T-helper 2 cell treated with Interferon-gamma antibody and Interleukin-4, amounts not matched to agents 100 ng/mL and 5 ng/mL, for 36 hours (primary cell): Measurements from ENCODE around the gene HOMER2. TPM values are rescaled to one million over a fixed set of nuclear protein-coding genes. Genes with fewer than 3 reads are reported as not detected.
"Not testable (repeated sequence)": the region's sequence is repeated elsewhere in the genome, so short reads cannot be mapped to it uniquely, and the experiment has no call there.

Experiments used
- intact Hi-C: fragments of 100-400 bp; cut with micrococcal nuclease; formaldehyde crosslinking; loops from one replicate; pipeline ENCODE4 v1.15.1; 2023
- total RNA-seq: library from RNA; stranded (reverse); gene quantifications from 2 replicates; pipeline ENCODE4 v1.2.3, GENCODE V29; 2022

HOMER2 gene
- total RNA-seq, 1 donor from 2014 or later: 38.1 TPM

DNA sequence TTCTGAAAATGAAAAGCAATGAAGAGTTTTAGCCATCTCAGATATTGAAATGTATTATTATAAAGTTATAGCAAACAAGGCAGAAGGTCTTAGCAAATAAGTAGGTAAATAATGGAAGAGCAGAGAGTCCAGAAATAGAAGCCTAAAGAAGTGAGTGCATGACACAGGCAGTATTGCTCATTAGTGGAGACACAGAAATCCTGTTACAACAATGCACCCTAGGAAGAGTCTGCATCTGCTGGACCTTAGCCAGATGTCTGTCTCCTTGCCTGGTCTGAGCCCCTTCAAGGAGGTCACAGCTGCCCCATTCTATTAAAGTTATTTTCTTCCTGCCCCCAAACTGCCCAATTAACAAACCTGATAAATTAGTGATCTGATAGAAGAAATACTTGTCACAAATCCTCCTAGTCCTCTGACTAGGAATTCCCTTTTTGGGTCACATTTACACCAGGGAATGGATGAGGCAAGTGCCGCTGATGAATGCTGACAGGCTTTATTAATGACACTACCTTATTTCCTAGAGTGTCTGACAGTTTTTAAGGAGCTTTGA lies 51.9 kb downstream of the HOMER2 start:
- intact Hi-C loops: no loop called here

DNA sequence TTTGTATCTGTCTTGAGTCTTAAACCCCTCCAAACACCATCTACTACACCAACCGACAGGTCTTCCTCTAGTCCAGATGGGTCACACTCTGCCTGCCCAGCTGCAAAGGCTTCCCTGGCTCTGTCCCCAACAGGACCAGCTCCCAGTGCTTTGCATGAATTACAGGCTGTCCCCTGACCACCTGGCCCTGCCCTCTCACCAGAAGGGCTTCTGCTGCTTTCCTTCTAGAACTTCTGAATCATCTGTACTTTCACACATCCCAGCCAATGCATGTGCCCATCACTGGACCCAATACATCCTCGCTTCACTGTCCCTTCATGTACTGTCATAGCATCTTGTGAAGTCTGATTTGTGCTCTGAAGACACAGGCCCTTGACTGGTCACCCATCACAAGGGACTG lies 53.6 kb downstream of the HOMER2 start:
- intact Hi-C loops: no loop called here

DNA sequence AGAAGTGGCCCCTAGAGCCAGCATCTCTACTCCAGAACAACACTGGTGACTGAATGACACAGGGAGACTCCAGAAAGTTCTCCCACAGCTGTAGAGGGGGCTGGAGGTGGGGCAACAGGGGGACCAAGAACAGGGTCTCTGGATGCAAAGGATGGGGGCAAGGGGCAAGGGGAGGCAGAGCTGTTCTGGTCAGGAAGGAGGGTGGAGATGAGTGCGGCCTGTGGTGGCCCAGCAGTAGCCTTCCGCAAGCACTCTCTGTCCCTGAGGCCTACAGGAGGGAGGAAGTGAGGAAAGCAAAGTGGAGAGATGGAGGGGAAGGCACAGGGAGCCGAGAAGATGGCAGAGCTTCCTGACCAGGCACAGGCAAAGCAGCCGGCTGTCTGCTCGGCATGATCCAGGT lies 56.5 kb downstream of the HOMER2 start:
- intact Hi-C loops: no loop called here

DNA sequence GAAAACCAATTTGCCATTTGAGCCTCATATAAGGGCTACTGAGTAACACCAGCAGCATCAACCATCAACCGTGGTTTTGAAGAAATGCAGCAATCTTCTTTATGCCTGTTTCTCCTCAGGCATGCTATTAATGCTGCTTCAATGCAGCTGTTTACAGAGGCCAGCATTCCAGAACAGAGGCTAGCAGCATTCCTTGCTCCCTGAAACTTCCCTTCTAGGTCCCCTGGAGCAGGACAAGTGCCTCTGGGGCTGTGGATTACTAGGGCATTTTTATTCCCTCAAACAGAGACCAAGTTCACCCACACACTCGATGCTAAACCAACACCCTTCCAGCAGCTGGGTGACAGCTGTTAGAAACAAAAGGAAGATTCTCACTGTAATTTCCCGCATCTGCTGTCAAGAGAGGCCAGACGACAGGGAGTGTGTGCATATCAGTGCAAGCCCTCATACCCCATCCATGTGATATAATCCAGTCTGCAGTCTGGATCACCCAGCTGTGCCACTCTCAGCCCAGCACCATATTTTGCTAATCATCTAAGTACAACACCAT lies 57.5 kb downstream of the HOMER2 start:
- intact Hi-C loops: no loop called here

DNA sequence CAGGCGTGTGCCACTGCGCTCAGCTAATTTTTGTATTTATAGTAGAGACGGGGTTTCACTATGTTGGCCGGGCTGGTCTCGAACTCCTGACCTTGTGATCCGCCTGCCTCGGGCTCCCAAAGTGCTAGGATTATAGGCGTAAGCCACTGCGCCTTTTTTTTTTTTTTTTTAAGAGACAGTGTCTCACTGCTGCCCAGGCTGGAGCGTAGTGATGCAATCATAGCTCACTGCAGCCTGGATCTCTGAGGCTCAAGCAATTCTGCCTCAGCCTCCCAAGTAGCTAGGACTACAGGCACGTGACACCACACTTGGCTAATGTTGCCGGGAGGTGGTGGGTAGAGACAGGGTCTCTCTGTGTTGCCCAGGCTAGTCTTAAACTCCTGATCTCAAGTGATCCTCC lies 59.0 kb downstream of the HOMER2 start:
- intact Hi-C loops: not testable (repeated sequence)

DNA sequence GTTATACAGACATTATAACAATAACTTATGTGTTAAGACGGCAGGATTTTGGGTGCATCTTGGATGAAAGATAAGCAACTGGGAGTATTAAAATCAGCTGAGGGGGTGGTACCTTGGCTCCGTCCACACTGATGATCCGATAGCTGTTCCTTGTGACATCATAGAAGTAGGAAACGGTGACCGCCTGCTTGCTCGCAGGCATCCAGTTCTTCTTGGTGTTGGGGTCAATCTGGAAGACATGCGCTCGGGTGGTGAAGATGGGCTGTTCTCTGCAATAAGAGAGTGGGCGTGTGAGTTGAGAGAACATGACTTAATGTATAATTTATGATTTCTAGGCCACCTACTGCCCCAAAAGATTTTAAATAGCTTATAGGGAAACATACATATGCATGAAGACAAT lies 59.9 kb downstream of the HOMER2 start:
- intact Hi-C loops: no loop called here

DNA sequence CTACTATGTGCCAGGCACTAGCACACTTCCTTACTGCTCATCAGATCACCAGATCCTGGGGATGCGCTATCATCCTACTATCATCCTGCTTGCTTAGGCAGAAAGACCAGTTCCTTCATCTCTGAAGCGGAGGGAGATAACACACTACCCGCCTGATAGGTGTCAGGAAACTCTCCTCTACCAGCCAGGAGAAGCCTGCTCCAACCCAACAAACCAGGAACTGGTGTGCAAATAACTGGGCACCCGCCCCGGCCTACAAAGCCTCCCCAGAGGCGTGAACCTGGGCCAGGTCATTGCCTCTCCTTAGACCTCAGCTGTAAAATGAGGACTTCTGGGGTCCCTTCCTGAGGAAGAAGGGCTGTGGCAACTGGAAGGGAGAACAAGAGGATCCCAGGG lies 61.5 kb downstream of the HOMER2 start:
- intact Hi-C loops: no loop called here

DNA sequence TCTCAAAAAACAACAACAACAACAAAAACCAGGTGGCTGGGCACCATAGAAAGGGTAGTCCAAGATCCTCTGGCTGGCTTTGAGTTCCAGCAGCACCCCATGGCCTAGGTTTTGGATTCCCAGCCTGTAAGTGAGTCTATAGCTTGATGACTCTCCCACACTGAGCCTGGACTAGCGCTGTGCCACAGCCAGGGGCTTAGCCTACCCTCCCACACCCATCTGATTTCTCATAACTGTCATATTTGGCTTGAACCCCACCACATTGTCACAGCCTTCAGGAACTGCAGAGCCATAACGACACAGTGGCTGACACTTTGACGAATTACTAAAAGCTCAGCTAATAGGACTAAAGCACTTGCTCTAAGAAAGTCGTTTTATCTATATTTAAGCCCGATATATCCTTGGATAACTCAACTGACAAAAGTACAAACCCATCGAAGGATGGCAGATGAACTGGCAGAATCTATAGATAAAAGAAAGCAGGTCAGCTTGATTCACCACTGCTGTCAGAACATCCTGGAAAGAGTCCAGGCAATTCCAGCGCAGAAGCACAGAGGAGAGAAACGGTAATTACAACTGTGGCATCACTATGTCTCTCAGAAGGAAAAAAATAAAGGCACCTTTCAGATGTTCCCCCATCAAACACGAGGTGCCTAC lies 62.1 kb downstream of the HOMER2 start:
- intact Hi-C loops: no loop called here

DNA sequence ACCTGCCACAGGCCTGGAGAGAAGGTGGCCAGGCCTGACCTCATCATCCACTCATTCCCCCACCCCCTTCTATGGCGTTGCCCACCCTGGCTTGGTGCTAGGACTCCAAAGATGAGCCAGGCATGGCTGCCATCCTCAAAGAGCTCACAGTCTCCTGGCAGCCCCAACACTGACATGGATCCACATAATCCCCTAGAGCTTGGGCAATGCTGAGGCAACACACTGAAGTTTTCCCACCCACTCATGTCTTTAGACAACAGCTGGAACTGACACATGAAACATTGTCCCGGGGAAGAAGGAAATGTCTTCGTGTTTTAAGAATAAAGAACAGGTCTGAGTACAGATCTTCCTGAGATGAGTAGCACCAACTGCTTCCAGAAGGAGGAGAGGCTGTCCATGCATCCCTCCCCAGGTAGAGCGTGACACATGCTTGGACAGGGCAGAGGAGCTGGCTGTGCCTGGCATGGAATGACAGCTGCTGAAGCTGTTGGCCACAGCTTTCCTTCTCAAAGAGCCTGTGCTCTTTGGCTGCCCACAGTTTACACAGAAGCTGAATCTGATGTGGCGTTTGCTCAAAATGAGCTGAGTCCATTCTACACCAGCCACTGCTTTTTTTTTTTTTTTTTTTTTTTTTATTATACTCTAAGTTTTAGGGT lies 70.1 kb downstream of the HOMER2 start:
- intact Hi-C loops: no loop called here

DNA sequence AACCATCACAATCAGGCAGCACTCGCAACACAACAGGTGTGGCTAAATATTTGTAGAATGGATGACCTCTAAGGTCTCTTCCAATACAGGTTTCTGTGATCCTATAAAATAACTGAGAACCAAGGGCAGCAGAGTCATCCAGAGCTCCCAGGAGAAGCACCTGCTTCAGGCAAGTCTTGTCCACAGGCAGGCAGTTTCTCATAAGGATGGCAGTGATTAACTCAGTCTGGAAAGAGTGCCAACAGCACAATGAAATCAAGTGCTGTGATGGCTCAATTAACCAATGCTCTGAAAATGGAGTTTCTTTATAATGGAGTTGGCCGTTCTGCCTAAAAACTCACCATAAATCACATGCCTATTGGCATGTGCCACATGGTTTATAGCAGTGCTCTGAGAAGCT lies 70.8 kb downstream of the HOMER2 start:
- intact Hi-C loops: no loop called here

DNA sequence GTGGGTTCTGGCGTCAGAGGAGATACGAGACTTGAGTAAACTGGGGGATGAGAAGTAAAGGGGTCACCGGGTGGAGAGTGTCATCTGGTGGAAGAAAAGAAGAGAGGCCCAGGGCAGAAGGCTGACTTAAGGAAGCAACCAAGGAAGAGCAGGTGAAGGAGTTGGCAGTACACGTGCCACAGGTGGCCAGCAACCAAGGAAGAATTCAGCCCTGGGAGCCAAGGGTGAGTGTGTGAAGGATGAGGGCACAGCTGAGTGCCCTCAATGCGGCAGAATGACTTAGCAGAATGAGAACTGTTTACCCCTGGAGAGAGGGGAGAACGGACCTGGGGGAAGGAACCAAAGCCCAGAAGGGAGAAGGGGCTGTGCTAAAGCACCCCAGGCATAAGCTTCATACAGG lies 71.8 kb downstream of the HOMER2 start:
- intact Hi-C loops: no loop called here

DNA sequence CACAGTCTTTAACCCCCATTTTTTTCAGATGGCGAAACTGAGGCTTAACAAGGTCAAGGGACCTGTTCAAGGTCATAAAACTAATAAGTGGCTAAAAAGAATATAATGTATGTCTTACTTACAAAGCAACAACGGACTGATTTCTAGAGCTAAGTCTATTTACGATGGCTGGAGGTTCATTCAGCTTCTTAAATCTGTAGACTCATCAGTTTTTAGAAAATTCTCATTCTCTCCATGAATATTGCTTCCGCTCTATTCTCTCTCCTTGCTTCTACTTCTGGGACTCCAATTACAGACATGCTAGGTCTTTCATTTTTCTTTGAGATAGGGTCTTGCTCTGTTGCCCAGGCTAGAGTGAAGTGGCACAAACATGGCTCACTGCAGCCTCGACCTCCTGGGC lies 74.2 kb downstream of the HOMER2 start:
- intact Hi-C loops: no loop called here

DNA sequence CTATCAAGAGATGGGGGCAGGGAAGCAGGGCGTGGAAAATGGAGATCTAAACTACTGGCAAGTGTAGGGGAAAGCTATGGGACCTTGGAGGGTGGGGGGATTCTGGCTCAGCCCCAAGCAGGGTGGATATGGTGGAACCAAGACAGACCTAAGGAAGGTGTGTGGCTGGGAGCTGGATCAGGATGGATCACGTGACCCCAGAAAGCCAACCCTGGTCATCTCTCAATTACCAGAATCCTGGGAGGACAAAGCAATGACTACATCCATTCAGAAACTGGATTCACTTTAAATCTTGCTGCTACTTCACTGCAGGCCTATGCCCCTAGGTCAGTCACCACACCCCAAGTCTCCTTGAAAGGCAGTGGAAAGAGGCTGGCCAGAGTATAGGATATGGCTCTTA lies 74.7 kb downstream of the HOMER2 start:
- intact Hi-C loops: no loop called here

DNA sequence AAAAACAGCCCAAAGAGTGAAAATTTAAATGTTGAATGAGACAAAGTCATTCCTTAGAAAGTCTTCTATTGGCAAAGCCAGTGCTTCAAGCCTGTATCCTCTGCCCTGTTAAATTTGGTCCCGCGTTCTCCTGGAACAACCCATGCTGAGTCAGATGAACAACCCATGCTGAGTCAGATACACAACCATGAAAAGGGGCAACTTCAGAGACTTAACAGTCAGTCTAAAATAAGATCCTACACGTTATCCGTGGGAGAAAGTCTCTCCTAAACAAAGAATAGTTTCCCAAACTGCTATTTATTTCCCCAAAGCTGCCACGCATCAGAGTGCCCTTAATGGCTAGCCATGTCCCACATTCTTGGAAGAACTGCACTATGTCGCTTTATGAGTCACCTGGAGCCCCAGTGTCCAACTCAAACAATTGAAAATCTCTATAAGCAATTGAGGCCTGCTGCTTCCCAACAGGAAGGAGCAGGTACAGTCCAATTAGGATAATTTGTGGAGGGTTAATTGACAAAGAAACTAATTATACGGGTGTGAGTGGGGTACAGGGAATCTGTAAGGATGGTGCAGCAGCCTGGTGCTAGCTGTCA lies 77.0 kb downstream of the HOMER2 start:
- intact Hi-C loops: no loop called here

DNA sequence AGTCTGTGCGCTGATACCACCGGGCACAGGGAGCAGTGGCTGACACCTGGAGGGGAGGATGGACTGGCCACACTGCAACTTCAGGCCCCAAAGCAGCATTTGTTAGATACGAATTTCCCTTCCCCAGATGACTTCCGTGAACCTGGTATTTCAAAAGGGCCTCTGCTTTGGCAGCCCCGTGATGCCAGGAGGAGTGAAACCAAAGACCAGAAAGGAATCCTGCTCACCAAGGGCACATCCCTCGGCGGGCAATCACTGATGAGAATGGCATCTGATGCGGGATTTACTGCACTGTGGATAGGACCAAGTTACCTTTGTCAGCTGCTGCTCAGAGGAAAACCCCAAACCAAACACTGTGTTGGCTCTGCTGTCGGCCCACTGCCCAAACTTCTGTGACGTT lies 77.6 kb downstream of the HOMER2 start:
- intact Hi-C loops: no loop called here

DNA sequence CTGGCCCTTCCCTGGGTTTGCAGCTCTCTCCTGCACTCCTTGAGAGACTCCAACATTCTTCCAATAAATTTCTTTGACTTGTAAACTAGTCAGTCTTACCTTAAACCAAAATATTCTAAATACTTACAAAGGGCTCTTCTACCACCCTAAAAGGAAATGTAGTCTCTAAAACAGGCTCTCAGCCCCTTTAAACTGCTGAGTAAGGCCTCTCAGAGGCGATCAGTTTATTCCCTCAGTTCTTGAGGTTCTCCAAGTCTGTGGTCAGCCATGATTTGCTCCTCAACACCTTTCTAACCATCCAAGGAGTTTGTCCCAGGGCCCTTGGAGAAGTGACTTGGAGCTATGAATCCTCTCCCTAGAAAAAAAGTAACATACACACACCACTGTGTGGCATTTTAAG lies 78.3 kb downstream of the HOMER2 start:
- intact Hi-C loops: no loop called here

DNA sequence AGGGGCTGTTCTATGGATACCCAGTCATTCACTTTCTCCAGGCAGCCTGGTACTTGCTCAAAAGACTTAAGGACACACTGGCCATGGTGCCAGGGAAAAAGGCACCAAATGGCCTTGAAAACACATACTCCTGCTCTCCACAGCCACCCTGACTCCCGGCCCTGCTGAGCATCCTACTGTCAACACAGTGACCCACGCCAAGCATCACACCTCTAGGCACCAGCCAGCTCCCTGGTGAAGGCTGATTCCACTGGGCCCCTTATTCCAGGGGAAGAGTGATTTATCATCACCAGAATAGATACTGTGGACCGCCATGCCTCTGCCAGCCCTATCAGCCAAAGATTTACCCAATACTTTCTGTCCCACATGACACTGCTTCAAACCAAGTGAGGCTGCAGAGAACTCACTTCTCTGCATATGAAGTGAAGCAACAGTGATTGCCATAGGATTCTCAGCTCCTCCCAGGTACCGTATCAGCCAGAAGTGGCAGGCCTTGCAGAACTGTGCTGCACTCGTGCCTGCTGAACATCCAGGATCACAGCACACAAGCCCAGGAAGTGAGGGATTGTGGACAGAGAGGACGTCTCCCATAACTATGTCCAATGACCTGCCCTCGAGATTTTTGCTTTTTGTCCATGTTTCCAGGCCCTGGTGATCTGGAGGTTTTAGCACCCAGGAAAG lies 79.4 kb downstream of the HOMER2 start:
- intact Hi-C loops: no loop called here

DNA sequence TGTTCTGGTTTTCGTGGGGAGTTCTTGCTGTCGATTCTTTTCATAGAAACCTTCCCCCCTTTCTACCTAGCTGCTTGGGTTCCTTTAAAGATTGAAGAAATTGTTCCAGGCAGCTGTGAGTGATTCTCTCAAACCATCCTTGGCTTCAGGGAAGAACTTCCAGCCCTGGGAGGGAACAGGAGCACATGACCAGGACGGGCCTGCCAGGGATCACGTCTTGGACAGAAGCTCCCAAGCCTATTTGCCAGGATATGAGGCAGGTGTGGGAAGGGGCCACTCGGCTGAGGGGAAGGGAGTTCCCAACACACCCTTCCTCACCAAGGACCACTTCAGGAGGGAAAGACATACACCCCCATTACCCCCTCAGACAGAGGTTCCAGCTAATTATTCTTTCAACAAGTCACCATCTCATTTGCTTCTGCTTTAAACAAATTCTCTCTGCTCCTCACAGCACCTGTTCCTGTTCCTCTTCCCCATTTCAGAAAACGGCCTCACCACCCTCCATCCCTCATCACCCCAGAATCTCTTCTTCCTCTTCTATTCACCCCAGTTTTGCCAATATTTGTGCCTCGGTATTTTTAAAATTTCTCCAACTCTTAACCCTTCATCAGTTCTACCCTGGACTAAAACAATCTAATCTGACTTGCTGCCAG lies 80.6 kb downstream of the HOMER2 start:
- intact Hi-C loops: no loop called here

DNA sequence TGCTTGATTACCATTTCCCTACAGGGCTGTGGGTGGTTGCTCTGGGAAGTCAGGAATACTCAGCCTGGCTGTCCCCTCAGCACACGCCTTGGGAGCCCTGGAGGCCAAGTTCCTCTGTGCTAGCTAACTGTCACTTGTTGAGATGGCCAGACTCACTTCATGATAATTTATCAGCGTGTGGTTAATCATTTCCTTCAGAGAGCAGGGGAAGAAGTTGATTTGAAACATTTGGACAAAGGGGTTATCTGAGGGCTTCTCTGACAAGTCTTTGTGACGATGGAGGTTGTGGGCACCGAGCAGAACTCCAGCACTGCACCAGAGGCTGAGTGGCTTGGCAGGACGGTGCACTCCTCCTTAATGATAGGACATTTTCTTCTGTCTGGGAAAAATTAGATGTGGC lies 81.2 kb downstream of the HOMER2 start:
- intact Hi-C loops: no loop called here

DNA sequence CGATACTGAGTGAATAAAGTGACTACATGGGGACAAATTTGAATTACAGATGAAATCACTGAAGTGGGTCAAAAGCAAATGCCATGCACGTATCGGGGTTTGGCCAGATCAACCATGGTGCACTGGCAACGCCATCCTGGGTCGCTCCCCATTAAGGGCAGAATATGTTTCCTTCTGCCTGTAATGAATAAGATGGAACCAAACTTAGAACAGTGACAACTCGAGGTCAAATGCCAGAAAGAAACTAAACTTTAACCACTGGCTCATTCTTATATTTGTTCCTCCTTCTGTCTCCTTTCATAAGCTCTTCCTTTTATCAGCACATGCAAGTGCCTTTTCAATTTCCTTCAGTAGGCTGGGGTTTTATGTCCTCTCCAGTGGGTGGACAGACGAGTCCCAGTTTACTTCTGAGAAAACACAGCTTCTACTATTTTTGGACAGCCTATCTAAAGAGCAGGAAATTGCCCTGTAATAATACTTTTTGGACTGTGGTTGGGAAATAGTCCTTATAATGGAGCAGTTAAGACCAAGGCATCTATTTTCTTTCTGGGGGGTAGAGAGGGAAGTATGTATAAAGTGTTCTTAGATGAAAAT lies 81.7 kb downstream of the HOMER2 start:
- intact Hi-C loops: no loop called here

DNA sequence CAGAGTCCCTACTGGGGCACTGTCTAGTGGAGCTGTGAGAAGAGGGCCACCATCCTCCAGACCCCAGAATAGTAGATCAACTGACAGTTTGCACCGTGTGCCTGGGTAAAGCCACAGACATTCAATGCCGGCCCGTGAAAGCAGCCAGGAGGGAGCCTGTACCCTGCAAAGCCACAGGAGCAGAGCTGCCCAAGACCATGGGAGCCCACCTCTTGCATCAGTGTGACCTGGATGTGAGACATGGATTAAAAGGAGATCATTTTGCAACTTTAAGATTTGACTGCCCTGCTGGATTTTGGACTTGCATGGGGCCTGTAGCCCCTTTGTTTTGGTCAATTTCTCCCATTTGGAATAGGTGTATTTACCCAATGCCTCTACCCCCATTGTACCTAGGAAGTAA lies 86.5 kb downstream of the HOMER2 start:
- intact Hi-C loops: loop anchor here (10.0 kb wide), 1 partner anchor 59 kb away; no protein-coding TSS in a partner anchor
